ENCODE results near the gene USP51. TPM values are rescaled to one million over a fixed set of nuclear protein-coding genes. Genes with fewer than 3 reads are reported as not detected.

The USP51 gene
- total RNA-seq, result 0.79 and 1.00 TPM in 2 replicates

GRCh38 chrX:55489314-55490009 lies at the start of gene USP51:
USP51 (minus strand) TSS chrX:55489848; CDS start chrX:55488939, 909 bp downstream.

GRCh38 chrX:55451990-55452832 lies 37.4 kb downstream of the USP51 start, which contains the start of gene MAGEH1:
MAGEH1 (plus strand) TSS chrX:55452127; CDS start chrX:55452375, 248 bp downstream.

Other genes with a start within 250 kb of the USP51 start
- gene PAGE3, start 224.9 kb downstream of the USP51 start, total RNA-seq, result not detected in 2 replicates
- gene MAGEH1, start 37.7 kb downstream of the USP51 start, total RNA-seq, result 19.7 and 19.9 TPM in 2 replicates
- not detected in 2 replicates for gene FOXR2, start 133.6 kb upstream of the USP51 start, total RNA-seq
- 8.9 and 10.0 TPM in 2 replicates for gene RRAGB, start 227.9 kb upstream of the USP51 start, total RNA-seq